Peyer's patch (tissue), 4 donors: ENCODE measurements around the gene NELL1. TPM values are rescaled to one million over a fixed set of nuclear protein-coding genes. Genes with fewer than 3 reads are reported as not detected.

Source experiments
- DNase-seq, 3 donors: peaks; one replicate each; pipeline ENCODE4 v3.0.0-alpha.2; 2017 to 2019
- H3K27ac ChIP-seq, 4 donors: fragments of 200-600 bp; sonication (generic); one replicate each; pipeline ENCODE4 v1.5.1; 2016 to 2019
- H3K27me3 ChIP-seq, 2 donors: fragments of 200-600 bp; sonication (generic); one replicate each; pipeline ENCODE4 v1.5.1; 2019
- H3K36me3 ChIP-seq, 3 donors: fragments of 200-600 bp; sonication (generic); one replicate each; pipeline ENCODE4 v1.5.1; 2016 to 2019
- H3K4me1 ChIP-seq, 4 donors: fragments of 200-600 bp; sonication (generic); one replicate each; pipeline ENCODE4 v1.5.1; 2016 to 2019
- H3K4me3 ChIP-seq, 4 donors: fragments of 200-600 bp; sonication (generic); 1 replicate in 3 of 4; 2 replicates in 1 of 4; pipeline ENCODE4 v1.5.1; 2016 to 2019; ENCODE audit warnings: mild to moderate bottlenecking in 1 of 4
- H3K9me3 ChIP-seq, 4 donors: fragments of 200-600 bp; sonication (generic); one replicate each; pipeline ENCODE4 v1.5.1; 2016 to 2019; ENCODE audit warnings: mild to moderate bottlenecking in 1 of 4
- CTCF ChIP-seq, 6 experiments: fragments of 450-650 bp in 4 of 6; fragments of 200-600 bp in 2 of 6; sonication (generic) in 1 of 6; IDR thresholded peaks; one replicate each; pipeline ENCODE4 v1.5.1; 2017 to 2019; ENCODE audit warnings: antibody characterized with exemption in 6 of 6, mild to moderate bottlenecking in 3 of 6, moderate library complexity in 1 of 6
- POLR2A ChIP-seq, 2 donors: fragments of 450-650 bp; IDR thresholded peaks; one replicate each; pipeline ENCODE4 v1.5.1; 2017; ENCODE audit warnings: antibody characterized with exemption in 2 of 2, mild to moderate bottlenecking in 2 of 2, moderate library complexity in 2 of 2
- total RNA-seq, 4 donors: library from RNA; depleted of rRNA; stranded (reverse); fragments of >200 nt; gene quantifications; one replicate each; pipeline ENCODE4 v1.1.0, GENCODE V29; 2016

Gene NELL1
- total RNA-seq, 4 donors from 2014 or later = not detected

GRCh38 chr11:21494946-21495345, 825.6 kb downstream of the NELL1 start:
- no peaks in the 10 kb centered on the region for H3K36me3 ChIP-seq
- H3K4me1 ChIP-seq = no peaks in the 10 kb centered on the region
- H3K4me3 ChIP-seq = no peak overlapping the region
- H3K27me3 ChIP-seq = no peaks in the 10 kb centered on the region
- no peaks in the 10 kb centered on the region for H3K9me3 ChIP-seq
- DNase-seq = no peak
- TF ChIP-seq POLR2A (IDR thresholded peaks at IDR 0.05) (no peak), CTCF (IDR thresholded peaks at IDR 0.05) (no peak)
- H3K27ac ChIP-seq = no peak overlapping the region

DNA sequence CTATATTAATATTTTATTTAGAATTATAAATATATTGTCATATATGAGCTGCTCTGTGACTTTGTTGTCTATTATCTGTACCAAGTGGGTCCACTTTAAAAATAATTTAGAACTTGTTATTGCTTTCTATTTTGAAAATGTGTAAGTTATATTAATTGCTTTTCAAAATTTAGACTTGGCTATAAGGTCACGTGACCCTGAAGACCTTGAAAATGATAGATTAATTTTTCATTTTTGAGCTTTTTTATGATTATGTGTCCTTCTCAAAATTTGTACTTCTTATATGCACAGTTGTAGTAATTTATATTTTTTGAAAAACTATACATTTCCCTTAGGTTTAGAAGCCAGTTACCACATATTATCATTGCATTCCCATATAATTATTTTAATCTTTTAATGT, 826.5 kb downstream of the NELL1 start:
- H3K36me3 ChIP-seq = no peaks in the 10 kb centered on the region
- TF ChIP-seq CTCF (IDR thresholded peaks at IDR 0.05) (no peak), POLR2A (IDR thresholded peaks at IDR 0.05) (no peak)
- H3K4me1 ChIP-seq = no peaks in the 10 kb centered on the region
- no peaks in the 10 kb centered on the region for H3K9me3 ChIP-seq
- no peak overlapping the region for H3K4me3 ChIP-seq
- DNase-seq = no peak
- no peaks in the 10 kb centered on the region for H3K27me3 ChIP-seq
- no peak overlapping the region for H3K27ac ChIP-seq

- DNase-seq = no peak
- H3K27me3 ChIP-seq = no peaks in the 10 kb centered on the region
- H3K27ac ChIP-seq = no peak overlapping the region
- H3K4me1 ChIP-seq = no peaks in the 10 kb centered on the region
- no peak for TF ChIP-seq POLR2A (IDR thresholded peaks at IDR 0.05)
- H3K9me3 ChIP-seq = no peaks in the 10 kb centered on the region
- H3K4me3 ChIP-seq = no peak overlapping the region
- no peaks in the 10 kb centered on the region for H3K36me3 ChIP-seq
These were observed 831.9 kb downstream of the NELL1 start for GRCh38 chr11:21501245-21501644.

DNA sequence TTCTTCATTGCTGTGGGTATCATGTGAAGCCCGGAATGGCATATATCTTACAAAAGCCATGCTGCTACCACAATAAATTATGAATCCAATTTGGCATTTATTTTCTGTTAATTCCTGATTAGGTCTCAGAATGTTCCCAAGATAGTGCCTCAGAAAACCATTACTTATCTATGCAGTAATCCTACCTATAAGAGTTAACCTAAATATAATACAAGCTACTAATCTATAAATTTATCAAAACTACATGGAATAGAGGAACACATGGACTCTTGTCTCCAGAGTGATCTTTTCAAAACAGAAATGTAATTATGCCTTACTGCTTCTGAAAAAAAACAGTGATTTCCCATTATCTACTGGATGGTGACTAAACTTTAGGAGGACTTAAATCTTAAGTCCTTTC, 835.7 kb downstream of the NELL1 start:
- Histone ChIP-seq H3K27me3 (no peaks in the 10 kb centered on the region), H3K4me1 (no peaks in the 10 kb centered on the region), H3K27ac (no peak overlapping the region), H3K9me3 (no peaks in the 10 kb centered on the region), H3K4me3 (no peak overlapping the region), H3K36me3 (no peaks in the 10 kb centered on the region)
- no peak for TF ChIP-seq POLR2A (IDR thresholded peaks at IDR 0.05)
- no peak for TF ChIP-seq CTCF (IDR thresholded peaks at IDR 0.05)
- DNase-seq = no peak

DNA sequence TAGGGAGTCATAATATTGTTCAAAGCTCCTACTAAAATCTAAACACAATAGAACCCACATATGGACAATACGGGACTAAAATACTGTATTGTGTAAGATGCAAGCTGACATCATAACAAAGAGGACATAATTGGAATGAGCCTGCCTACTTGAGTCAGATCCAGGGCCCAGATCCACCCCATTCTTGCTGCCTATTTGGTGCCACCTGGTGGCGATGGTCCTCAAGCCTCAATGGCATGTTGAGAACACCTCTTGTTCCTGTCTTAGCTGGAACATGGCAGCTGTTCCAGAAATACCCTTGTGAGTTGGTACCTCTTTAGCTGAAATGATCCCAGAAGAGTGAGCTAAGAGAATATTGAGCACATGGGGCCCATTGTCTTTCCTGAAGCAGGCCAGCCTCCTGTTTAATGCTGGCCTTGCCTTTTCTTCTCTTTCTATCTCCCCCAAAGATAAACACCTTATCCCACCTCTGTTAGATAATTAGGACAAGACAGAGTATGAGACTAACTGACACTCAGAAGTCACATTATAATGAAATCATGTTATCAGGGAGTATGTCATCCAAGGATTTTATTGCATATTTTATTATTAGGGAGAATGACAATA, 842.6 kb downstream of the NELL1 start:
- no peaks in the 10 kb centered on the region for H3K36me3 ChIP-seq
- no peaks in the 10 kb centered on the region for H3K27me3 ChIP-seq
- TF ChIP-seq CTCF (IDR thresholded peaks at IDR 0.05) (peak in 4 of 6 experiments; percentile 27 to 50 (median 42)), POLR2A (IDR thresholded peaks at IDR 0.05) (no peak)
- no peaks in the 10 kb centered on the region for H3K4me1 ChIP-seq
- peak in 2 of 3 donors; percentile 67 to 78 for DNase-seq
- no peaks in the 10 kb centered on the region for H3K9me3 ChIP-seq
- no peak overlapping the region for H3K4me3 ChIP-seq
- no peak overlapping the region for H3K27ac ChIP-seq

GRCh38 chr11:21514316-21514715, 844.9 kb downstream of the NELL1 start:
- Histone ChIP-seq H3K4me3 (no peak overlapping the region), H3K4me1 (no peaks in the 10 kb centered on the region), H3K9me3 (no peaks in the 10 kb centered on the region), H3K27me3 (no peaks in the 10 kb centered on the region), H3K27ac (no peak overlapping the region), H3K36me3 (no peaks in the 10 kb centered on the region)
- no peak for DNase-seq
- peak in 3 of 6 experiments; percentile 6 to 21 (median 16) for TF ChIP-seq CTCF (IDR thresholded peaks at IDR 0.05)
- no peak for TF ChIP-seq POLR2A (IDR thresholded peaks at IDR 0.05)
